HG03108 (cell line): Measurements from ENCODE around the gene HYDIN.
"Not testable (repeated sequence)": the region's sequence is repeated elsewhere in the genome, so short reads cannot be mapped to it uniquely, and the experiment has no call there.

ENCODE experiments used
- ATAC-seq: cut with Tn5 transposase; IDR thresholded peaks from one replicate; pipeline ENCODE4 v1.9.1; 2021; ENCODE audit warnings: moderate library complexity; ENCODE audit not compliant: unreplicated experiment

The HYDIN gene

DNA sequence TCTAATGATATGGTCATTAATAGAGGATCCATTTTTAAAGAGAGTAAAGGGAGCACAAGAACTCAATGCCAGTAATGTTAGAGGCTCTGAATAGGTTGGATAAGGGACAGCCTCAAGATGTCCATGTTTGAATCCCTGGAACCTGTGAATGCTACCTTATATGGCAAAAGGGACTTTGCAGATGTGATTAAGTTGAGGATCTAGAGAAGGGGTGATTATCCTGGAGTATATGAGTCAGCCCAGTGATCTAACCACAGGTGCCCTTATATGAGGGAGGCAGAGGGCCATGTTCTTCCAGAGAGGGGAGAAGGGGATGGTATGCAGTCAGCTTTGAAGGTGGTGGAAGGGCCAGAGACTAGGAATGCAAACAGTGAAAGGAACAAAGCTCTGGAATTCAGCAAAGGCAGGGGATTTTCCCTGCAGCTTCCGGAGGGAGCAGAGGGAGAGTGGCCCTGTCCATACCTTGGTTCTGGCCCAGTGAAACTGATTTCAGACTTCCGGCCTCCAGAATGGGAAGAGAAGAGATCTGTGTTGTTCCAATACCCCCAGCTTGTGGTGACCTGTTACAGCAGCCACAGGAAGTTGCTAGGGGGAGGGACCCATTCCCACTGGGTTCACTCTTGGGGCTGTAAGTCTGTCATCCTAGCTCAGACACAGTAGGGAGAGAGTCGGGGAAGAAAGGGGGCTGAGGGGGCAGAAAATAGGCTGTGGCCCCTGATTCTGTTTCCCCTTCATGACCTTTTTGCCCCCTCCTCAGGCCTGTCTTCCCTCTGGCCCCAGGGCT lies 220.9 kb downstream of the HYDIN start:
- not testable (repeated sequence) for ATAC-seq

DNA sequence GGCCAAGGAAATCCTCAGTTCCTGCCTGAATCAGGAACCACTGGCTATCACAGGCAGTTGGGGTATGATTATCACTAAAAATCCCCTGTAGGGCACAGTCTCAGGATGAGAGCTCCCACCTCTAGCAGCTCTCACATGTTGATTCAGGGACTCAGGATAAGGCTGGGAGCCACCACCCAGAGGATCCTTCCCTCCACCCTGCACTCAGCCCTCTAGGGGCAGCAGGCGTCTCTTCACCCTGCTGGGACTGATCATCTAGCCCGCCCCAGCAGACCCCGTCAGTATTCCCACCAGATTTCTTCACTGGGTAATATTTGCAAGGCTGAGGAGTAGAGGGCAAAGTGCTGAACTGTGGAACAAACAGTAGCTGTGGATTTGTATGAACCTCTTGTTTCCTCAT lies 224.0 kb downstream of the HYDIN start:
- not testable (repeated sequence) for ATAC-seq

DNA sequence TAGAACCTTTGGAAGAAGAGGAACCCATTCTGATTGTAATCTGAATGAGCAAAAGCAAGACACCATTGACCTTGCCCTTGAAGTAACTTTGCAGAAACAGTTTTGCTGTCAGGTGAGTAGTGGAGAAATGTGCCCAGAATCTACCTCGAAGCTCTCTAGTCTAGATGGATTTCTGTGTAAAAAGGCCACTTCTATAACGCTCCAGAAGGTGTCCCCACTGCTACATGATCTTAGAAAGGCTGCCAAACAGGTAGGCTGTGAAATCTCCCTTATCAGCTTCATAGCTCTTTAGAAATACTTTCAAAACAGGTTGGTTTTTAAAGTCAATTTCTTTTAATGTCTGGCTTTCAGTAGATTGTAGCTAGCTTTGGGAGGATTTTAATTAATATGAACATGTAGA lies 230.8 kb downstream of the HYDIN start:
- ATAC-seq = not testable (repeated sequence)

DNA sequence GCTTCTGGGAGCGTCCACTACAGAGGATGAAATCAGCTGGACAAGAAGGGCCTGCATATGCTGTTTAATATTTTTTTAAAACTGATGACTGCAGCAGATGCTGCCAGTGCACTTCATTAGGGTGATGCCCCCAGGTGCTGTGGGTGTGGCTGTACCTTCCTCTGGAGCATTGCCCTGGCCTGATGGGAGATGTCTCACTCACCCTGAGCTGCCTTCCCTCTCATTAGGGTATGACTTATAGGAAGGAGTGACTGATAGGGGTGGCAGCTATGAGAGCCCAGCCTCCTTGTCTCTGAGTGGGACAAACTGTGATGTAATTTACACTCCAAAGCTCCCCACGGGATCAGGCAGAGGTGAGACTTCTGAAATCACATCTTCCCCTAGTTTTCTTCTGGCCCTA lies 234.7 kb downstream of the HYDIN start:
- ATAC-seq = not testable (repeated sequence)

DNA sequence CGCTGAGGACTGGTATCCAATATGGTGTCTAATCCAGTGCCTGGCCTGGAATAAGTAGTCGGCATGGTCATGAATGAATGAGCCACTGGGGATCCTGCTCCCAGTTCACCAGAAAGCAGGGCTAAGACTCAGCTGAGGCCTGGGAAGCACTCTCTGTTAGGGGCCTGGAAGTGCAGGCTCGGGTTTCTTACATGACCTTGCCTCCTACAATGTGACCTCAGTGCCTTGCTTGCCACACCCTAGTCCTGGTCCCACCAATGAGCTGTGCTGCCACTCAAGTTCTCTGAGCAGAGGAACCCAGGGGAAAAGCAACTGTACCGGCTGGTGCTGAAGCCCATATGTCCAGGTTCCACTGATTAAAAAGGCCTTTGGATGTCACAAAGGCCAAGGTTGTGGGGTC lies 238.0 kb downstream of the HYDIN start:
- not testable (repeated sequence) for ATAC-seq

DNA sequence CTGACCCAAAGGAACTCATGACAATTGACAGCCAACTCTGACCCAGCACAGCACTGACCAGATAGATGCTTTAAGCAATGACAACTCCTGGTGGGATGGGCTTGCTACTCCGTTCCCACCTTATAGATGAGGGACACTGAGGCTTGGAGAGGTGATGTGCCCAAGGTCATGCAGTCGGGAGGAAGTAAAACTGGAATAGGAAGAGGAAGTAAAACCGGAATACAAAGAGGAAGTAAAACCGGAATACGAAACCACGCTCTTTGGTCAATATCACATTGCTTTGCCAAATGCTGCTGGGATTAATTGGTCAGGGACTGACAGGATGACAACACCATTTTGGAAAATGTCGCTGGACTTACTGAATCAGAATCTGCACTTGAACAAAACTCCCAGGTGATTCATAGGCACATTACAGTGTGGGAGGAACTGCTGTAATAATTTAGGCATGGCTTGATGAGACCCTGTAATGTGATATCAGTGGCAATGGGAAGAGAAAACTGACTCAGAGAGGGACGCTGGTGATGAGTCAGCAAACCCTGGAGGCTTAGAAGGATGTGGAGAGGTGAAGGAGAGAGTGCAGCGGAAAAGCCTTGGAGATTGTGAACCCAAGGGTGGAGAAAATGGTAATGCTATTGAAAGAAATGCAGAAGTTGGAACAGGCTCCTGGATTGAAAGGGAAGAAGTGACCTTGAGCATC lies 243.4 kb downstream of the HYDIN start:
- not testable (repeated sequence) for ATAC-seq

DNA sequence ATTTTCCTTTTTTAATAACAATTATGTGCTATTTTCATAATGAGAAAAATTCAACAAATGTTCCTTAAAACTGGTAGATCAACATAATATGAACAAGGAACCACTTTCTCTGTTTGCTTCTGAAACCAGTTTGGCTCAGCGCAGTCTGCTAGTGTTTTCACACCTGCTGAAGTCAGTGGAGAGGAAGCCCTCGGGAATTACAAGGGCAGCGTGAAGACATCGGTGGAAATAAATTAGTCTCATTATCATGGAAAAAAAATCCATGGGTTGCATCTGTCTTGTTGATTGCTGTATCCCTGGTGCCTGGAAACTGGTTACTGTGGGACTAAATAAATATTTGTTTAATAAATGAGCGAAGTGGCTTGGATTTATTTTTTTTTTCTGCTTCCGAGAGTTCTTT lies 245.8 kb downstream of the HYDIN start:
- ATAC-seq = not testable (repeated sequence)

DNA sequence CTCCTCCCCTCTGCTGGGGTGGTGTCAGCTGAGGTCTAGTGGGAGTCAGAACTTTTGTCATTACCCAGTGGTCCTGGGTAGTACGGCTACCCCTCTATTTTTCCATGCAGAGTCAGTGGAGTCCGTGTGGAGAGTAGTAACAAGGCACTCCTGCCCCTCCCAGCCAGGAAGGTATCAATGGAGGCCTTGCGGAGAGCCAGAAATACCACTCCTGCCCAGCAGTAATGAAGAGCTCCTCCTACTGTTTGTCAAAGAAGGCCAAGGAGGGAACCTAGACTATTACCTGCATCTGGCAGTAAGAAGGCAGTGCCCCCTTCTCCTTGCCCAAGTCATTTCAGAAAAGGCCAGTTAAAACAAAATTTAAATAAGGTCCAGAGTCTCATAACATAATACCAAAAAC lies 262.2 kb downstream of the HYDIN start:
- not testable (repeated sequence) for ATAC-seq

DNA sequence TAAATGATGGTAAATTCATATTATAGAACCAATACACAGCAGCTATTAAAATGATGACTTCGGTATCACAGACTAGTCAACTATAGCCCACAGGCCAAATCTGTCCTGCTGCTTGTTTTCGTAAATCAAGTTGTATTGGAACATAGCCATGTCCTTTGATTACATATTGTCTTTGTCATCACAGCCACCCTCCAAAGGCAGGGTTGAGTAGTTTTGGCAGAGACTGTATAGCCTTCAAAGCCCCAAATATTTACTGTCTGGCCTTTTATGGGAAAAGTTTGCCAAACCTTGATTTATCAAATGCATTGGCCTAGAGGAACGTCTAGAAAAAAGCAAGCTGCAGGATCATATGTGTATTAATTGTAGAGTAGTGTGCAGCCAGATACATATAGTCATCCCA lies 270.4 kb downstream of the HYDIN start:
- ATAC-seq = not testable (repeated sequence)

DNA sequence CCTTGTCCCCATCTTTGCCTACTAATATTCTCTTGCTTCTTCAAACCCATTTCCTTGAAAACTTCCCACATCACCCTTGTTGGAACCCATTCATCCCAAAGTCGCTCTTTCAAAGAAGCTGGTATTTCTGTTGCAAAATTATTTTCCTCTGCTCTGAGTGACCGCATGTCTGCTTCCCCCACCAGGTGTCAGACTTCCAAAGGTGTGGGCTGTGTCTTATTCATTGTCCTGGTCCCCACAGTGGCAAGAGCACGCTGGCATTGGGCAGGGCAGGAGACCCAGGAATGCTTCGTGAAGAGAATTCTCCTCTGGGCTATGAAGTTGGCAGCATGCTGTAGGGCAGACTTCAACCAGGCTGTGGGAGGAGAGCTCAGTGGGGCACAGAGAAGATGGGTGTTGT lies 275.6 kb downstream of the HYDIN start:
- ATAC-seq = not testable (repeated sequence)

DNA sequence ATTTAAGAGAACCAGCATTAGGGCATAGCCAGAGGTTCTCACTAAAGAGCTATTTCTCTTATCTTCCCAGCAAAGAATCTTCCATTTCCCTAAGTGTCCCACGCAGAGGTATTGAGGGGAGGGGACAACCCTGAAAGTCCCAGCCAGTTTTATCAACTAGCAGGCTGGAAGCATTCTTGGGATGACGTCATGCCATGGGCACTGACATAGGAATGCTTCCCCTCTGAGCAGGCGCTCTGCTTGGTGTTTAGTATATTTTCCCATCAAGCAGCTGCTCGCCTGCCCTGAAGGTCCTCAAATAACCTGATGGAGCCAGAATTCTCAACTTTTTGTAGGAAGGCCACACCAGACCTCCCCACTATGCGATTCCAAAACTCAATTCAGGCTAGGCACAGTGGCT lies 276.7 kb downstream of the HYDIN start:
- not testable (repeated sequence) for ATAC-seq

DNA sequence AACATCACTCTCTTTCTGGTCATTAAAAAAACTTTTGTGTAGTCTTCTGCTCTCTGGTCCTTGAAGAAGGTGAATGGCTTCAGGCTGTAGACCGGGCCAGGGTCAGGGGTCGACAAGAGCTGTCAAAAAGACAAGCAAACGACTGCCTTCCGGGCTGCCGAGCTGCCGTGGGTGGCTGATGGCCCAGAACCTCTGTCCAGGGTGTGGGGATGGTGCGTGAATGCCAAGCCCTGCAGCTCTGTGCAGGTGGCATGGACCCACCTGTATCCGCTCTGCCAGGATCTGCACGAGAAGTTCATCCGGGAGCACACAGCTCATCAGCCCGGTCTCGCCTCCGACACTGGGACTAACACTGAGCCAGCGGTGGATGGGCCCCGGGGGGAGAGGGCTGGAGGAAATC lies 287.0 kb downstream of the HYDIN start:
- not testable (repeated sequence) for ATAC-seq

DNA sequence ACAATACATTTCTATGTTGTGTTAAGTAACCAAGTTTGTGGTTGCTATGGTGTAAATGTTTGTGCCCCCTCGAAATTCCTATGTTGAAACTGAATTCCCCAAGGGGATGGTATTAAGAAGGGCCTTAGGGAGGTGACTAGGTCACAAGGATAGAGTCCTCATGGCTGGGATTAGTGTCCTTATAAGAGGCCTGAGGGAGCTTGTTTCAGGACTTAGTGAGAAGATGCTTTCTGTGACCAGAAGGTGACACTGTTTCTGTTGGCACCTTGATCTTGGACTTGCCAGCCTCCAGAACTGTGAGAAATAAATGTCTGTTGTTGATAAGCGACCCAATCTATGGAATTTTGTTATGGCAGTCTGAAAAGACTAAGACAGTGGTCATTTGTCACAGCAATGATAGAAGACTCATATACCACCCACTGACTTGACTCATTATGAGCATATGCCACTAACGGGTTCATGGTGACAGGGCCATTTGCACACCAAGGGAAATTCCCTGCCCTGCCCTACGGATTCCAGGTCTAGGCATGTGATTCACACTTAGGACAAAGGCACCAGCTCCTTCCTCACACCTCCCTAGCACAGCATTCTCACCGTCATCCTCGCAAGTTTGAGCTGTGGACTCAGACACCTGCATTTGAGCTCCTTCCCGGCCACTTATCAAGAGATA lies 290.7 kb downstream of the HYDIN start:
- not testable (repeated sequence) for ATAC-seq

DNA sequence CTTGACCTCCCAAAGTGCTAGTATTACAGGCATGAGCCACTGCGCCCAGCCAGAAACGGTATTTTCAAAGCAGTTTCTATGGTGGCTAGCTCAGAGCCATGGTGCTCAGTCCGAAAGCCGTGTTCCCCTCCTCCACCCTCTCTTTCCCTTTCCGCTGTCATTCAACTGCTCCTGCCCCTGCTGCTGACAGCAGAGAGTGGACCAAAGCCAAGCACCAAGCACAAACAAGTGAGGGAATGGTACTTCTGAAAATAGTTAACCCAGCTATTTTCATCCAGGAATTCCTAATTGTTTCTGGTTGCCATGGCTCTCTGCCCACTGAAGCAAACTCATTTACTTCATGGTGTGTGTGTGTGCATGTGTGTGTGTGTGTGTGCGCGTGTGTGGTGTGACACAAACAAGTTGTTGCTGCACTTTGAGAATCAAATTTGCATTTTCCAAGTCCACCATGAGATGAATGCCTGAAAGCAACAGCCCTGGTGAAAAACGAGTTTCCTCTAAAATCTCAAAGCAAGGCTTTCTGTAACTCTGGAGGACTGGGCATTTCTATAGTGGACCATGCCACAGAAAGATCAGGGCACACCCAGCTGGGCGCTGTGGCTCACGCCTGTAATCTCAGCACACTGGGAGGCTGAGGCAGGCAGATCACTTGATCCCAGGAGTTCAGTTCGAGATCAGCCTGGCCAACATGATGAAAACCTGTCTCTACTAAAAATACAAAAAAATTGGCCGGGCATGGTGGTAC lies 293.6 kb downstream of the HYDIN start:
- ATAC-seq = not testable (repeated sequence)

DNA sequence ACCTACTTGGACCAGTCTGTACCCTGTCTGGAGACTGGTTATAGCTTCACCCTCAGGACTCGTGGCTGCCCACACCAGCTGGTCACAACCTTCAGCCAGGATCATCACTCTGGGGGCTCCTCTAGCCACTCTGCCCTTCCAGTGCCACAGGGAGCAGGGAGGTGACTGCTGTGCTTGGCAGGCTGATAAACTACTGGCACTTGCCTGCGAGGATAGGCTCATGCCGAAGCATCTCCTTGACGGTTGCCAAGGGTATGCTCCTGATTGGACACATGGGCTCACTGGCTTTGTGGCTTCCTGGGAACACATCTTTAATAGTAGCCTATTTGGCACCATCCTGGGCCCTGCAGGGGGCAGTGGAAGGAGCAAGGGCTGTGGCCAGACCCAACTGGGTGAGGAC lies 295.2 kb downstream of the HYDIN start:
- not testable (repeated sequence) for ATAC-seq

DNA sequence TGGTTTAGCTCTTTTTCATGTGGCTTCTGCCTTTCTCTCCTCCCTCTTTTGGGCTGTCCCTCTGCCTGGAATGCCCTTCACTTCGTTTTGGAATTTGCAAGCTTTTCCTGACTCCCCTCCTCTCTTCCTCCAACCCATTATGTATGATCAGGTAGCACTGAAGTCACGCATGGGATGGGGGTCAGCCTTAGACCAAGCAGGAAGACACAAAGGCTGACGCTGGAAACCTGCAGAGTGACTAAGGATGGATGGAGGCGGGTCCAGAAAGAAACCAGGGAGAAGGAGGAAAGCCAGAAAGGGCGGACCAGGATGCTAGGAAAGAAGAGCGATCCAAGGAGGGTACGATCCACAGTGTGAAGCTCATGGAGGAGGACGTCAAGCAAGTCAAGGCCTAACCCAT lies 296.8 kb downstream of the HYDIN start:
- not testable (repeated sequence) for ATAC-seq

DNA sequence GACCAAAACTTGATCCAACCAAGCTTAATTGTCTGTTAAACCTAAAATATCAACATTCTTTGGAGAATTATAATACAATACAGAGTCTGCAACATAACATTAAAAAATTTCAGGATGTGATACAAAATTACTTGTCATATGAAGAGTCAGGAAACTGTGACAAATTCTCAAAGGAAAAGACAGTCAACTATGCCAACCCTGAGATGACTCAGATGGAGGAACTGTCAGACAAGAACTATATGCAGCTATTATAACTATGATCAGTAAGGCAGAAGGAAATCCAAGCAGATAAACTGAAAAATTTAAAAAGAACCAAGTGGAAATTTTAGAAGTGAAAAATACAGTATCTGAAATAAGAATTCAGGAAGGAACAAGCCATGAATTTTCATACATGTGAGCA lies 299.8 kb downstream of the HYDIN start:
- not testable (repeated sequence) for ATAC-seq

DNA sequence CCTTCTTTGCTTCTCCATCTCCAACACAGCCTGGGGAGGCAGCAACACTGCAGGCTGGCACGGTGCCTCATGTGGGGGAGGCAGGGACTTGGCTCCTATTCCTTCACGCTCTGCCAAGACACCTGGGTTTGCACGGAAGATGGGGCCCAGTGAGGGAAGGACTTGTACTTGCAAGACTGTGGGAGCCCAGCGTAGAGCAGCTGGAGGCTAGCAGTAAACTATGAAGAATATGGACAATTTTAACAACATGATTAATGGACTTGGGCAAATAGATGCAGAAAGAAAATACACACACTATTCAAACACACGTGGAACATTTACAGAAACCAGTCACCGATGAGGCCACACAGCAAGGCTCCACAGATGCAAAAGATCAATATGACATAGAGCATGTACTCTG lies 308.4 kb downstream of the HYDIN start:
- ATAC-seq = not testable (repeated sequence)

DNA sequence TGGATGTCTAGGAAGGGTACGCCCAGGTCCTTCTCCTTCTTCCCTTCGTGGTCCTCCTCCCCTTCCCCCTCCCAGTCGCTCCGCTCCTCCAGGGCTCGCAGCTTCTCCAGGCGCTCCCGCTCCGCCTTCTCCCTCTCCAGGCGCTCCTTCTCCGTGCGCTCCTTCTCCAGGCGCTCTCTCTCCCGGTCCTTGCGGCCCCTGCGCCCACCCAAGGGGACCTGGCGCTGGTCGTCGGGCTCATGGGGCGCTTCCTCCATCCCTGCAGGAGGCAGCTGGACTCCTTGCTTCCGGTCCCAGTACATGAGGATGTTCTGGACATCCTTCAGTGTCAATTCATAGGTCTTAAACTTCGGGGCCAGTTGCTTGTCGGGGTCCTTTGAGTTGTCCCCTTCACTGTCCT lies 309.9 kb downstream of the HYDIN start:
- not testable (repeated sequence) for ATAC-seq

DNA sequence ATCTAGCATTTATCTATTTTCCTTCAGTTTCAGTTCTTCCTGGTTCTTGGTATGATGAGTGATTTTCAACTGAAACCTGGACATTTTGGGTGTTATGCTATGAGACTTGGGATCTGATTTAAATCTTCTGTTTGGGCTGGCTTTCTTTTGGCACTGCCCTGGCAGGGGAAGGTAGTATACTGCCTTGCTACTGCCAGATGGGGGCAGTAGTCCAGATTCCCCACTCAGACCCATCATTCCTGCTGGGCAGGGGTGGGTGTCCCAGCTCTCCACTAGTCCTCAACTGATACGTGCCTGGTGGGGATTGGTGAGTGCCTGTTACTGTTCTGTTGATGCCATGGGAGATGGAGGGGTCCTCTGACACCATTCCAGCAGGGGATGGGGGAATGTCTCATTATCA lies 342.3 kb downstream of the HYDIN start:
- ATAC-seq = not testable (repeated sequence)

DNA sequence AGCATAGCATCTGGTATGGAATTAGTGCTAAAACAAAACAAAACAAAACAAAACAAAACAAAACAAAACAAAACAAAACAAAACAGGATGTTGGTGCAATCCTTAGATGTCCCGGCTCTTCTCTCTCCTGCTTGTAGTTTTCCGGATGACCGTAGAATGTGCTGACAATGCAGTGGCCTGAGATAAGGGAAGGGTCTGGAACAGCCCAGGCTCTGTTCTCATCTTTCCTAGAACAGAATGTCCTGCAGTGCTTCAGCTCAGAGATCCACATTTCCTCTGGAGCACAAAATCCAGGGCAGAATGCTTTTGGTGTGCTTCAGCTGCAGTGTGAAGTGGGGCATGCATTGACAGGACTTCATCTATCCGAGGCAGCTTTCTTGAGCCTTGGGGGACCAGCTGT lies 345.9 kb downstream of the HYDIN start:
- ATAC-seq = not testable (repeated sequence)
